Right lobe of liver (tissue), 4 donors: ENCODE data around the gene MPZL2.

Experiments used
- CTCF ChIP-seq, 4 donors: fragments of 200-600 bp in 3 of 4; fragments of 450-650 bp in 1 of 4; IDR thresholded peaks; one replicate each; pipeline versions ENCODE4 v1.5.1 to v1.8.0; 2016 to 2022; ENCODE audit warnings: antibody characterized with exemption in 4 of 4, mild to moderate bottlenecking in 2 of 4
- POLR2A ChIP-seq: fragments of 450-650 bp; IDR thresholded peaks from one replicate; pipeline ENCODE4 v1.6.1; 2017; ENCODE audit warnings: antibody characterized with exemption, mild to moderate bottlenecking
- donor health status: DM: no; HTN: no; CAD: no.
- donor health status: DM: no; HTN: no; CAD: no.
- donor health status: DM: no; HTN: yes; CAD: no.

- no peak for TF ChIP-seq CTCF (IDR thresholded peaks at IDR 0.05)
- TF ChIP-seq POLR2A = peak; percentile 44
Observed at GRCh38 chr11:118224511-118225188, 39.4 kb downstream of the MPZL2 start, which contains the start of gene JAML.
